Mesenchymal stem cell (in vitro differentiated cells and primary cell): ENCODE measurements around the gene KIRREL2.

ENCODE experiments used
- DNase-seq: peaks from one replicate; pipeline ENCODE4 v3.0.0-alpha.2; 2013
- H2AFZ ChIP-seq: one replicate; pipeline ENCODE4 v1.6.1; 2013; ENCODE audit warnings: low read depth, mild to moderate bottlenecking, control low read depth, inconsistent platforms, low read length, moderate library complexity
- H2AK5ac ChIP-seq: 2 replicates; pipeline ENCODE4 v1.6.1; 2013; ENCODE audit warnings: low read length, moderate library complexity, mild to moderate bottlenecking, inconsistent platforms; ENCODE audit not compliant: severe bottlenecking
- H2BK120ac ChIP-seq: one replicate; pipeline ENCODE4 v1.6.1; 2013; ENCODE audit warnings: low read depth, mild to moderate bottlenecking, inconsistent platforms, low read length, moderate library complexity
- H2BK12ac ChIP-seq, 2 experiments: one replicate each; pipeline ENCODE4 v1.6.1; 2013; ENCODE audit warnings: inconsistent platforms in 2 of 2, low read length in 2 of 2, mild to moderate bottlenecking in 2 of 2, moderate library complexity in 2 of 2, control low read depth in 1 of 2
- H2BK15ac ChIP-seq: one replicate; pipeline ENCODE4 v1.6.1; 2013; ENCODE audit warnings: mild to moderate bottlenecking, low read depth, inconsistent platforms; ENCODE audit not compliant: poor library complexity, severe bottlenecking
- H2BK5ac ChIP-seq: 2 replicates; pipeline ENCODE4 v1.6.1; 2013; ENCODE audit warnings: low read depth, mild to moderate bottlenecking, low read length, control low read depth, inconsistent platforms; ENCODE audit not compliant: poor library complexity, severe bottlenecking
- H3K14ac ChIP-seq, 2 experiments: one replicate each; pipeline ENCODE4 v1.6.1; 2013; ENCODE audit warnings: inconsistent platforms in 2 of 2, low read length in 2 of 2, control low read depth in 1 of 2, mild to moderate bottlenecking in 1 of 2, moderate library complexity in 1 of 2
- H3K18ac ChIP-seq, 2 experiments: one replicate each; pipeline ENCODE4 v1.6.1; 2013; ENCODE audit warnings: inconsistent platforms in 2 of 2, low read length in 2 of 2, control low read depth in 1 of 2, low read depth in 1 of 2, mild to moderate bottlenecking in 1 of 2
- H3K23ac ChIP-seq, 2 experiments: one replicate each; pipeline ENCODE4 v1.6.1; 2013; ENCODE audit warnings: inconsistent platforms in 2 of 2, low read length in 2 of 2, mild to moderate bottlenecking in 2 of 2, moderate library complexity in 2 of 2, control low read depth in 1 of 2
- H3K27ac ChIP-seq: 2 replicates; pipeline ENCODE4 v1.5.1; 2013; ENCODE audit warnings: mild to moderate bottlenecking, moderate library complexity, low read length, control low read depth, inconsistent platforms; ENCODE audit not compliant: poor library complexity, severe bottlenecking
- H3K27me3 ChIP-seq, 2 experiments: 2 replicates each; pipeline versions ENCODE4 v1.6.1 to v1.7.0; 2013; ENCODE audit warnings: low read length in 2 of 2, mild to moderate bottlenecking in 2 of 2, moderate library complexity in 2 of 2, control low read depth in 1 of 2, inconsistent platforms in 1 of 2; ENCODE audit not compliant: control insufficient read depth in 1 of 2, insufficient read depth in 1 of 2
- H3K36me3 ChIP-seq, 2 experiments: 2 replicates each; pipeline versions ENCODE4 v1.6.1 to v1.7.0; 2013; ENCODE audit warnings: low read length in 2 of 2, control low read depth in 1 of 2, inconsistent platforms in 1 of 2, low read depth in 1 of 2, mild to moderate bottlenecking in 1 of 2; ENCODE audit not compliant: insufficient read depth in 2 of 2, control insufficient read depth in 1 of 2
- H3K4ac ChIP-seq, 2 experiments: one replicate each; pipeline ENCODE4 v1.6.1; 2013; ENCODE audit warnings: inconsistent platforms in 2 of 2, low read length in 2 of 2, mild to moderate bottlenecking in 2 of 2, moderate library complexity in 2 of 2, control low read depth in 1 of 2, low read depth in 1 of 2
- H3K4me1 ChIP-seq: 2 replicates; pipeline ENCODE4 v1.6.1; 2013; ENCODE audit warnings: low read depth, low read length, control low read depth; ENCODE audit not compliant: control insufficient read depth, insufficient read depth
- H3K4me2 ChIP-seq: 2 replicates; pipeline ENCODE4 v1.6.1; 2013; ENCODE audit warnings: low read length, mild to moderate bottlenecking, inconsistent platforms; ENCODE audit not compliant: poor library complexity, severe bottlenecking
- H3K4me3 ChIP-seq, 2 experiments: 2 replicates each; pipeline versions ENCODE4 v1.5.1 to v1.7.0; 2013; ENCODE audit warnings: low read length in 2 of 2, mild to moderate bottlenecking in 2 of 2, control low read depth in 1 of 2, low read depth in 1 of 2; ENCODE audit not compliant: insufficient read depth in 1 of 2
- H3K79me1 ChIP-seq: replicated peaks from 2 replicates; pipeline ENCODE4 v1.6.1; 2013; ENCODE audit warnings: mild to moderate bottlenecking, control low read depth, low read length, inconsistent platforms; ENCODE audit not compliant: poor library complexity, severe bottlenecking
- H3K9ac ChIP-seq: 2 replicates; pipeline ENCODE4 v1.7.0; 2013; ENCODE audit warnings: mild to moderate bottlenecking, low read length, moderate library complexity
- H3K9me3 ChIP-seq: 2 replicates; pipeline ENCODE4 v1.7.0; 2013; ENCODE audit warnings: mild to moderate bottlenecking, low read length; ENCODE audit not compliant: control insufficient read depth
- H4K8ac ChIP-seq: one replicate; pipeline ENCODE4 v1.6.1; 2013; ENCODE audit warnings: inconsistent platforms, mild to moderate bottlenecking, low read length, moderate library complexity
- H4K91ac ChIP-seq: one replicate; pipeline ENCODE4 v1.6.1; 2013; ENCODE audit warnings: mild to moderate bottlenecking, low read length, inconsistent platforms
- WGBS: methylation state at CpG from one replicate; pipeline ENCODE4 v1.1.7; 2013; ENCODE audit warnings: mixed read lengths; 5-methylcytosine and 5-hydroxymethylcytosine counted together

The KIRREL2 gene

DNA sequence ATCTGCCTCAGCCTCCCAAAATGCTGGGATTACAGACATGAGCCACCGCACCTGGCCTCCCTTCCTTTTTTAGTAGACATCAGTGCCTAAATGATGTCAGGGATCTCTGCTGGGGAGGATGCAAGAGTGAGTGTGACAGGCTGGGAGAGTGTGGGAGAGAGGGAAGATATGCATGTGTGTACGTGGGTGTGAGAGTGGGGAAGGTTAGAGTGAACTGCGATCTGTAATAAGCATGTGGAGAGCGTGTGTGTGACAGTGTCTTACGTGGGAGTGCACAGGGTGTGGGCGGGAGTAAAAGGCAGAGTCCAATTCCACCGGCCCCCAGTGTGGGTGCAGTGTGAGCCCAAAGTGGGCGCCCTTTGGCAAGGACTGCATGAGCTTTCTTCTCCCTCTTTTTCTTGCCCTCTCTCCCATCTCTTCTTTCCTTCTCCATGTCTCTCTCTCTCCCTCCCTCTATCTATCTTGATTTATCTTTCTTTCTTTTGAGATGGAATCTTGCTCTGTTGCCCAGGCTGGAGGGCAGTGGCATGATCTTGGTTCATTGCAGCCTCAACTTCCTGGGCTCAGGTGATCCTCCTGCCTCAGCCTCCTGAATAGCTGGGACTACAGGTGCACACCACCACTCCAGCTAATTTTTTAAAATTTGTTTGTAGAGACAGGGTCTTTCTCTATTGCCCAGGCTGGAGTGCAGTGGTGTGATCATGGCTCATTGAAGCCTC lies 3.5 kb upstream of the KIRREL2 start:
- Histone ChIP-seq H3K27ac (no peak overlapping the region), H3K4me1 (peaks cover 15% of the 10 kb centered on the region), H3K4me2 (no peak overlapping the region), H3K9me3 (no peaks in the 10 kb centered on the region), H4K8ac (no peak overlapping the region), H2AK5ac (no peak overlapping the region), H3K4ac (no peak overlapping the region), H3K14ac (no peak overlapping the region), H3K18ac (no peak overlapping the region), H4K91ac (no peak overlapping the region), H3K36me3 (no peaks in the 10 kb centered on the region), H3K27me3 (peaks cover 88 to 91% of the 10 kb centered on the region in 2 experiments), H2AFZ (no peak overlapping the region), H2BK12ac (no peak overlapping the region), H2BK120ac (no peak overlapping the region), H2BK5ac (no peak overlapping the region), H2BK15ac (no peak overlapping the region), H3K9ac (no peak overlapping the region), H3K23ac (no peak overlapping the region), H3K4me3 (no peak overlapping the region), H3K79me1 (no peaks in the 10 kb centered on the region)
- WGBS = 79% methylated on average over 8 of the region's 8 CpGs
- DNase-seq = no peak

DNA sequence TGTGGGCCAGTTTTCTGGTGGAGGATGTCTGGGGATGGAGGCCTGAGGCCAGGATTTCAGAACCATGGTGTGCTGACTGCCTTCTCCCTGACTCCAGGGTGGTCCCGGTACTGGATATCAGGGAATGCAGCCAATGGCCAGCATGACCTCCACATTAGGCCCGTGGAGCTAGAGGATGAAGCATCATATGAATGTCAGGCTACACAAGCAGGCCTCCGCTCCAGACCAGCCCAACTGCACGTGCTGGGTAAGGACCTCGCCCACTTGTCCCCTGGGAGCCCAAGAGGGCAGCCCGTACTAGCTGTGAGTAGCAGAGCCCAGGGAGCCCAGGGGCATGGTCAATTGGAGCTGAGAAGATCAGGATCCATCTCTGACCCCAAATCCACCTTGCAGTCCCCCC lies 1.6 kb downstream of the KIRREL2 start:
- Histone ChIP-seq H4K91ac (peak overlapping the region; percentile 21), H3K27me3 (peaks cover 87 to 91% of the 10 kb centered on the region in 2 experiments), H3K27ac (no peak overlapping the region), H3K18ac (no peak overlapping the region), H3K9ac (no peak overlapping the region), H4K8ac (no peak overlapping the region), H2AK5ac (no peak overlapping the region), H2BK15ac (no peak overlapping the region), H3K4ac (no peak overlapping the region), H3K23ac (no peak overlapping the region), H3K79me1 (no peaks in the 10 kb centered on the region), H2AFZ (no peak overlapping the region), H3K4me1 (peaks cover 20% of the 10 kb centered on the region), H2BK5ac (no peak overlapping the region), H2BK12ac (no peak overlapping the region), H3K36me3 (no peaks in the 10 kb centered on the region), H2BK120ac (no peak overlapping the region), H3K4me3 (no peak overlapping the region), H3K4me2 (no peak overlapping the region), H3K9me3 (no peaks in the 10 kb centered on the region), H3K14ac (no peak overlapping the region)
- 74% methylated on average over 6 of the region's 6 CpGs for WGBS
- no peak for DNase-seq

DNA sequence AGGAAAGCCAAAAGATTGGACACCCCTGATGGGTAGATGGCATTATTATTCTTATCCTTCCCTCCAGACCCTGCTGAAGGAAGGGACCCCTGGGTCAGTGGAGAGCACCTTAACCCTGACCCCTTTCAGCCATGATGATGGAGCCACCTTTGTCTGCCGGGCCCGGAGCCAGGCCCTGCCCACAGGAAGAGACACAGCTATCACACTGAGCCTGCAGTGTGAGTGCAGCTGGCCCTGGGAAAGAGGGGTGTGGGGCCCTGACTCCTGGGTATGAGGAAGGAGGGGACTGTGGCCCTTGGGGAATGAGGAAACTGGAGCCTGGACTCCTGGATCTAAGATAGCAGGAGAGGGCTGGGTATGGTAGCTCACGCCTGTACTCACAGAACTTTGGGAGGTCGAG lies 2.7 kb downstream of the KIRREL2 start:
- no peak overlapping the region for H2BK120ac ChIP-seq
- H3K4me2 ChIP-seq = no peak overlapping the region
- no peak overlapping the region for H2AFZ ChIP-seq
- H3K9ac ChIP-seq = no peak overlapping the region
- DNase-seq = no peak
- H4K8ac ChIP-seq = no peak overlapping the region
- H3K18ac ChIP-seq = no peak overlapping the region
- H3K27ac ChIP-seq = no peak overlapping the region
- WGBS = 75% methylated on average over 4 of the region's 4 CpGs
- H3K4ac ChIP-seq = no peak overlapping the region
- no peak overlapping the region for H3K14ac ChIP-seq
- H4K91ac ChIP-seq = no peak overlapping the region
- no peaks in the 10 kb centered on the region for H3K9me3 ChIP-seq
- H3K23ac ChIP-seq = no peak overlapping the region
- no peak overlapping the region for H3K4me3 ChIP-seq
- no peak overlapping the region for H2BK12ac ChIP-seq
- no peaks in the 10 kb centered on the region for H3K36me3 ChIP-seq
- H2AK5ac ChIP-seq = no peak overlapping the region
- no peaks in the 10 kb centered on the region for H3K79me1 ChIP-seq
- H2BK5ac ChIP-seq = no peak overlapping the region
- H3K27me3 ChIP-seq = peaks cover 86 to 93% of the 10 kb centered on the region in 2 experiments
- H3K4me1 ChIP-seq = peaks cover 20% of the 10 kb centered on the region
- H2BK15ac ChIP-seq = no peak overlapping the region

DNA sequence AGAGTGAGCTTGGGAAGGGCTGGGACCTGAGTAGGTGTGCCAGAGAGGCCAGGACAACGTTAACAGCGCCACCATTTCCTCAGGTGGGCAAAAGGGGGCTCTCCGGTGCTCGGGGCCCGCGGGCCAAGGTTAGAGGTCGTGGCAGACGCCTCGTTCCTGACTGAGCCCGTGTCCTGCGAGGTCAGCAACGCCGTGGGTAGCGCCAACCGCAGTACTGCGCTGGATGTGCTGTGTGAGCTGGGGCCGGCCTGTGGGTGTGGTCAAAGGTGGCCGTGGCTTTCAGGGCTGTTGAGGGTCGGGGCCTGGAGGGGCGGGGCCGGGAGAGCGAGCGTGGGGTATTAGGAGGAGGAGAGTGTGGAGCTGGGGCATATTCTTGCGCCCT lies 3.7 kb downstream of the KIRREL2 start:
- Histone ChIP-seq H2BK120ac (no peak overlapping the region), H4K91ac (peak overlapping the region; percentile 27), H3K14ac (peak overlapping the region in 1 of 2 experiments; percentile 22), H3K18ac (no peak overlapping the region), H2BK5ac (no peak overlapping the region), H4K8ac (no peak overlapping the region), H2AFZ (no peak overlapping the region), H3K4me1 (peaks cover 20% of the 10 kb centered on the region), H3K4me3 (no peak overlapping the region), H3K27me3 (peaks cover 83 to 88% of the 10 kb centered on the region in 2 experiments), H3K4me2 (no peak overlapping the region), H3K9ac (no peak overlapping the region), H3K36me3 (no peaks in the 10 kb centered on the region), H2AK5ac (no peak overlapping the region), H2BK15ac (no peak overlapping the region), H2BK12ac (no peak overlapping the region), H3K4ac (no peak overlapping the region), H3K9me3 (no peaks in the 10 kb centered on the region), H3K27ac (no peak overlapping the region), H3K79me1 (no peaks in the 10 kb centered on the region), H3K23ac (no peak overlapping the region)
- no peak for DNase-seq
- 16% methylated on average over 24 of the region's 24 CpGs for WGBS
